GM23338 (cell line): ENCODE data around the gene AKTIP. TPM values are rescaled to one million over a fixed set of nuclear protein-coding genes. Genes with fewer than 3 reads are reported as not detected.

Source experiments
- ATAC-seq: fragments of 200-7000 bp; cut with Tn5 transposase; 3 replicates; pipeline ENCODE4 v1.9.1; 2020
- DNase-seq: peaks from one replicate; pipeline ENCODE4 v3.0.0-alpha.2; 2015; ENCODE audit warnings: low spot score
- H2AFZ ChIP-seq: fragments of 200-600 bp; sonication (generic); 2 replicates; pipeline ENCODE4 v1.8.0; 2016; ENCODE audit warnings: antibody characterized with exemption, mild to moderate bottlenecking, moderate library complexity
- H3F3A ChIP-seq: fragments of 200-600 bp; sonication (generic); replicated peaks from 2 replicates; pipeline ENCODE4 v1.8.0; 2017; ENCODE audit warnings: antibody characterized with exemption, mixed run types, low read depth
- H3K27ac ChIP-seq: fragments of 200-600 bp; sonication (generic); 2 replicates; pipeline ENCODE4 v1.6.1; 2016; ENCODE audit warnings: low read depth
- H3K27me3 ChIP-seq: fragments of 200-600 bp; sonication (generic); 2 replicates; pipeline ENCODE4 v1.8.0; 2016; ENCODE audit warnings: mild to moderate bottlenecking, mixed run types, moderate library complexity; ENCODE audit not compliant: insufficient read depth
- H3K36me3 ChIP-seq: fragments of 200-600 bp; sonication (generic); 2 replicates; pipeline ENCODE4 v1.8.0; 2016; ENCODE audit warnings: mild to moderate bottlenecking; ENCODE audit not compliant: insufficient read depth
- H3K4me1 ChIP-seq: fragments of 200-600 bp; sonication (generic); 2 replicates; pipeline ENCODE4 v1.8.0; 2016; ENCODE audit warnings: mild to moderate bottlenecking, moderate library complexity; ENCODE audit not compliant: insufficient read depth
- H3K4me2 ChIP-seq: fragments of 200-600 bp; sonication (generic); 2 replicates; pipeline ENCODE4 v1.7.1; 2017; ENCODE audit warnings: mixed run types
- H3K4me3 ChIP-seq: fragments of 200-600 bp; sonication (generic); 2 replicates; pipeline ENCODE4 v1.6.1; 2016; ENCODE audit warnings: mixed run types
- H3K79me2 ChIP-seq: fragments of 200-600 bp; sonication (generic); replicated peaks from 2 replicates; pipeline ENCODE4 v1.8.0; 2017; ENCODE audit warnings: mild to moderate bottlenecking; ENCODE audit not compliant: insufficient read depth
- H3K9me2 ChIP-seq: fragments of 200-600 bp; sonication (generic); 2 replicates; pipeline ENCODE4 v1.8.0; 2017; ENCODE audit not compliant: insufficient read depth
- H4K20me1 ChIP-seq: fragments of 200-600 bp; sonication (generic); replicated peaks from 2 replicates; pipeline ENCODE4 v1.8.0; 2017; ENCODE audit warnings: mild to moderate bottlenecking; ENCODE audit not compliant: insufficient read depth
- H3K27ac Mint-ChIP-seq: 2 replicates; pipeline ENCODE4 v1.8.0; 2020; ENCODE audit warnings: inconsistent platforms, mild to moderate bottlenecking, moderate library complexity, mixed read lengths
- H3K27me3 Mint-ChIP-seq: 3 replicates; pipeline ENCODE4 v1.8.0; 2022; ENCODE audit warnings: low read depth, mild to moderate bottlenecking, moderate library complexity, mixed read lengths, inconsistent platforms; ENCODE audit not compliant: insufficient read depth, poor library complexity
- H3K36me3 Mint-ChIP-seq: 3 replicates; pipeline ENCODE4 v1.8.0; 2021; ENCODE audit warnings: low read depth, mild to moderate bottlenecking, inconsistent platforms, moderate library complexity, mixed read lengths
- H3K4me1 Mint-ChIP-seq: 3 replicates; pipeline ENCODE4 v1.8.0; 2020; ENCODE audit warnings: mild to moderate bottlenecking, inconsistent platforms, mixed read lengths
- H3K4me3 Mint-ChIP-seq: 3 replicates; pipeline ENCODE4 v1.8.0; 2021; ENCODE audit warnings: moderate library complexity, mild to moderate bottlenecking, inconsistent platforms, mixed read lengths
- H3K9me3 Mint-ChIP-seq: 3 replicates; pipeline ENCODE4 v1.8.0; 2020; ENCODE audit warnings: moderate library complexity, mild to moderate bottlenecking, inconsistent platforms, mixed read lengths
- CREB1 ChIP-seq: fragments of 250-450 bp; sonication (Bioruptor Pico); IDR thresholded peaks from 2 replicates; pipeline ENCODE4 v1.5.0; 2020; ENCODE audit warnings: low read depth, mild to moderate bottlenecking, moderate library complexity
- CTCF ChIP-seq, 2 experiments: fragments of 200-600 bp in 1 of 2; sonication (generic) in 1 of 2; conservative IDR thresholded peaks; 2 replicates each; pipeline versions ENCODE4 v1.5.1 to v1.6.1; 2016 to 2017; ENCODE audit warnings: antibody characterized with exemption in 2 of 2, low read depth in 2 of 2, mild to moderate bottlenecking in 2 of 2, moderate library complexity in 1 of 2
- EZH2 ChIP-seq: fragments of 200-600 bp; sonication (generic); IDR thresholded peaks from one replicate; pipeline ENCODE4 v1.8.0; 2017; ENCODE audit warnings: antibody characterized with exemption, mild to moderate bottlenecking, low read depth; ENCODE audit not compliant: unreplicated experiment
- EZH2phosphoT487 ChIP-seq: fragments of 200-600 bp; sonication (generic); IDR thresholded peaks from one replicate; pipeline ENCODE4 v1.8.1; 2018; ENCODE audit warnings: antibody characterized with exemption; ENCODE audit not compliant: unreplicated experiment
- JUNB ChIP-seq: IDR thresholded peaks from one replicate; pipeline ENCODE4 v1.6.1; 2016; ENCODE audit warnings: antibody characterized with exemption; ENCODE audit not compliant: unreplicated experiment
- NANOG ChIP-seq: IDR thresholded peaks from 2 replicates; pipeline ENCODE4 v1.6.1; 2016; ENCODE audit warnings: antibody characterized with exemption, borderline replicate concordance
- POLR2AphosphoS5 ChIP-seq: IDR thresholded peaks from 2 replicates; pipeline ENCODE4 v1.6.1; 2016; ENCODE audit warnings: antibody characterized with exemption, low read depth
- REST ChIP-seq: IDR thresholded peaks from one replicate; pipeline ENCODE4 v1.6.1; 2018; ENCODE audit warnings: antibody characterized with exemption; ENCODE audit not compliant: unreplicated experiment
- STAT1 ChIP-seq: IDR thresholded peaks from one replicate; pipeline ENCODE4 v1.6.1; 2016; ENCODE audit warnings: antibody characterized with exemption; ENCODE audit not compliant: unreplicated experiment
- ZNF114 ChIP-seq: fragments of 250-450 bp; sonication (Bioruptor Pico); IDR thresholded peaks from 2 replicates; pipeline ENCODE4 v1.5.0; 2020; ENCODE audit warnings: mild to moderate bottlenecking, moderate library complexity
- ZNF331 ChIP-seq: fragments of 250-450 bp; sonication (Bioruptor Pico); IDR thresholded peaks from 2 replicates; pipeline ENCODE4 v1.5.0; 2020; ENCODE audit warnings: low read depth, mild to moderate bottlenecking, moderate library complexity
- polyA plus RNA-seq: library from polyadenylated mRNA; unstranded; fragments of >200 nt; fragmentation: Nextera tagmentation; extraction: Ambion mirVana; gene quantifications from 2 replicates; pipeline ENCODE4 v1.2.1, GENCODE V29; 2016
- total RNA-seq: library from RNA; depleted of rRNA; stranded (reverse); fragments of >200 nt; shearing (Covaris generic); gene quantifications from 2 replicates; pipeline ENCODE4 v1.2.3, GENCODE V29; 2014
- TF ChIP-seq, protein P1 (sequence below): IDR thresholded peaks from 2 replicates; pipeline ENCODE4 v1.6.1; 2016; ENCODE audit warnings: antibody characterized with exemption
- TF ChIP-seq, protein P2 (sequence below): fragments of 250-450 bp; sonication (Bioruptor Pico); IDR thresholded peaks from 2 replicates; pipeline ENCODE4 v1.5.0; 2020; ENCODE audit warnings: mild to moderate bottlenecking, moderate library complexity

AKTIP gene
- total and polyA plus RNA-seq, 2 experiments from 2014 or later, result 17.3 to 21.6 TPM

DNA sequence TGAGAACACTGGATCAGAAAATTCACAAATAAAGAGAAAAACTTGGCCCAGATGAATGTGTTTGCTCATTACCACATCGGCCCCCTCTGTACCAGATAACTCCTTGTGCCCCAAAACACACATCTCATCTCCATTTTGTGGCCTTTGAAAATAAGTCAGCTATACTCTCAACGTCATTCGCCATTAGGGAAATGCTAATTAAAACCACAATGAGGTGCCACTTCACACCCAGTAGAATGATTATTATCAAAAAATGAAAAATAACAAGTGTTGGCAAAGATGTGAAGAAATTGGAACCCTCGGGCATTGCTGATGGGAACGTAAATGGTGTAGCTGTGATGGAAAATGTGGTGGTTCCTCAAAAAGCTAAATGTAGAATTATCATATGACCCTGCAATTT lies 34.6 kb upstream of the AKTIP start:
- no peak for ATAC-seq
- Mint-ChIP-seq H3K9me3 (peaks cover 21% of the 10 kb centered on the region), H3K36me3 (peaks cover 4% of the 10 kb centered on the region), H3K4me1 (peaks cover 6% of the 10 kb centered on the region), H3K4me3 (no peak overlapping the region), H3K27me3 (no peaks in the 10 kb centered on the region), H3K27ac (no peak overlapping the region)
- no peak overlapping the region for H3K4me3 ChIP-seq
- no peaks in the 10 kb centered on the region; the same call in 1 of the 2 replicates for H3K4me1 ChIP-seq
- H3K27ac ChIP-seq, result no peak overlapping the region
- no peak for TF ChIP-seq ZNF114 (CRISPR knock-in tag)
- TF ChIP-seq, protein P1, sequence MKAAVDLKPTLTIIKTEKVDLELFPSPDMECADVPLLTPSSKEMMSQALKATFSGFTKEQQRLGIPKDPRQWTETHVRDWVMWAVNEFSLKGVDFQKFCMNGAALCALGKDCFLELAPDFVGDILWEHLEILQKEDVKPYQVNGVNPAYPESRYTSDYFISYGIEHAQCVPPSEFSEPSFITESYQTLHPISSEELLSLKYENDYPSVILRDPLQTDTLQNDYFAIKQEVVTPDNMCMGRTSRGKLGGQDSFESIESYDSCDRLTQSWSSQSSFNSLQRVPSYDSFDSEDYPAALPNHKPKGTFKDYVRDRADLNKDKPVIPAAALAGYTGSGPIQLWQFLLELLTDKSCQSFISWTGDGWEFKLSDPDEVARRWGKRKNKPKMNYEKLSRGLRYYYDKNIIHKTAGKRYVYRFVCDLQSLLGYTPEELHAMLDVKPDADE, result no peak
- TF ChIP-seq CTCF (conservative IDR thresholded peaks at IDR 0.05; ENCODE audit: low read depth in 2 of 2), result no peak
- TF ChIP-seq, protein P2, sequence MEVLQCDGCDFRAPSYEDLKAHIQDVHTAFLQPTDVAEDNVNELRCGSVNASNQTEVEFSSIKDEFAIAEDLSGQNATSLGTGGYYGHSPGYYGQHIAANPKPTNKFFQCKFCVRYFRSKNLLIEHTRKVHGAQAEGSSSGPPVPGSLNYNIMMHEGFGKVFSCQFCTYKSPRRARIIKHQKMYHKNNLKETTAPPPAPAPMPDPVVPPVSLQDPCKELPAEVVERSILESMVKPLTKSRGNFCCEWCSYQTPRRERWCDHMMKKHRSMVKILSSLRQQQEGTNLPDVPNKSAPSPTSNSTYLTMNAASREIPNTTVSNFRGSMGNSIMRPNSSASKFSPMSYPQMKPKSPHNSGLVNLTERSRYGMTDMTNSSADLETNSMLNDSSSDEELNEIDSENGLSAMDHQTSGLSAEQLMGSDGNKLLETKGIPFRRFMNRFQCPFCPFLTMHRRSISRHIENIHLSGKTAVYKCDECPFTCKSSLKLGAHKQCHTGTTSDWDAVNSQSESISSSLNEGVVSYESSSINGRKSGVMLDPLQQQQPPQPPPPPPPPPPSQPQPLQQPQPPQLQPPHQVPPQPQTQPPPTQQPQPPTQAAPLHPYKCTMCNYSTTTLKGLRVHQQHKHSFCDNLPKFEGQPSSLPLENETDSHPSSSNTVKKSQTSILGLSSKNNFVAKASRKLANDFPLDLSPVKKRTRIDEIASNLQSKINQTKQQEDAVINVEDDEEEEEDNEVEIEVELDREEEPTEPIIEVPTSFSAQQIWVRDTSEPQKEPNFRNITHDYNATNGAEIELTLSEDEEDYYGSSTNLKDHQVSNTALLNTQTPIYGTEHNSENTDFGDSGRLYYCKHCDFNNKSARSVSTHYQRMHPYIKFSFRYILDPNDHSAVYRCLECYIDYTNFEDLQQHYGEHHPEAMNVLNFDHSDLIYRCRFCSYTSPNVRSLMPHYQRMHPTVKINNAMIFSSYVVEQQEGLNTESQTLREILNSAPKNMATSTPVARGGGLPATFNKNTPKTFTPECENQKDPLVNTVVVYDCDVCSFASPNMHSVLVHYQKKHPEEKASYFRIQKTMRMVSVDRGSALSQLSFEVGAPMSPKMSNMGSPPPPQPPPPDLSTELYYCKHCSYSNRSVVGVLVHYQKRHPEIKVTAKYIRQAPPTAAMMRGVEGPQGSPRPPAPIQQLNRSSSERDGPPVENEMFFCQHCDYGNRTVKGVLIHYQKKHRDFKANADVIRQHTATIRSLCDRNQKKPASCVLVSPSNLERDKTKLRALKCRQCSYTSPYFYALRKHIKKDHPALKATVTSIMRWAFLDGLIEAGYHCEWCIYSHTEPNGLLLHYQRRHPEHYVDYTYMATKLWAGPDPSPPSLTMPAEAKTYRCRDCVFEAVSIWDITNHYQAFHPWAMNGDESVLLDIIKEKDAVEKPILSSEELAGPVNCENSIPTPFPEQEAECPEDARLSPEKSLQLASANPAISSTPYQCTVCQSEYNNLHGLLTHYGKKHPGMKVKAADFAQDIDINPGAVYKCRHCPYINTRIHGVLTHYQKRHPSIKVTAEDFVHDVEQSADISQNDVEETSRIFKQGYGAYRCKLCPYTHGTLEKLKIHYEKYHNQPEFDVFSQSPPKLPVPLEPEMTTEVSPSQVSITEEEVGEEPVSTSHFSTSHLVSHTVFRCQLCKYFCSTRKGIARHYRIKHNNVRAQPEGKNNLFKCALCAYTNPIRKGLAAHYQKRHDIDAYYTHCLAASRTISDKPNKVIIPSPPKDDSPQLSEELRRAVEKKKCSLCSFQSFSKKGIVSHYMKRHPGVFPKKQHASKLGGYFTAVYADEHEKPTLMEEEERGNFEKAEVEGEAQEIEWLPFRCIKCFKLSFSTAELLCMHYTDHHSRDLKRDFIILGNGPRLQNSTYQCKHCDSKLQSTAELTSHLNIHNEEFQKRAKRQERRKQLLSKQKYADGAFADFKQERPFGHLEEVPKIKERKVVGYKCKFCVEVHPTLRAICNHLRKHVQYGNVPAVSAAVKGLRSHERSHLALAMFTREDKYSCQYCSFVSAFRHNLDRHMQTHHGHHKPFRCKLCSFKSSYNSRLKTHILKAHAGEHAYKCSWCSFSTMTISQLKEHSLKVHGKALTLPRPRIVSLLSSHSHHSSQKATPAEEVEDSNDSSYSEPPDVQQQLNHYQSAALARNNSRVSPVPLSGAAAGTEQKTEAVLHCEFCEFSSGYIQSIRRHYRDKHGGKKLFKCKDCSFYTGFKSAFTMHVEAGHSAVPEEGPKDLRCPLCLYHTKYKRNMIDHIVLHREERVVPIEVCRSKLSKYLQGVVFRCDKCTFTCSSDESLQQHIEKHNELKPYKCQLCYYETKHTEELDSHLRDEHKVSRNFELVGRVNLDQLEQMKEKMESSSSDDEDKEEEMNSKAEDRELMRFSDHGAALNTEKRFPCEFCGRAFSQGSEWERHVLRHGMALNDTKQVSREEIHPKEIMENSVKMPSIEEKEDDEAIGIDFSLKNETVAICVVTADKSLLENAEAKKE, result no peak
- no peak for TF ChIP-seq NANOG
- no peak for TF ChIP-seq JUNB
- no peak for TF ChIP-seq POLR2AphosphoS5
- TF ChIP-seq EZH2phosphoT487, result no peak
- TF ChIP-seq EZH2, result no peak
- no peak for TF ChIP-seq CREB1 (CRISPR knock-in tag)
- no peak for TF ChIP-seq REST
- no peak for TF ChIP-seq STAT1
- no peak for TF ChIP-seq ZNF331 (CRISPR knock-in tag)
- DNase-seq, result no peak
- no peak overlapping the region for H2AFZ ChIP-seq
- H3K27me3 ChIP-seq, result no peaks in the 10 kb centered on the region
- H3K4me2 ChIP-seq, result no peak overlapping the region
- H3K9me2 ChIP-seq, result no peaks in the 10 kb centered on the region
- H3K79me2 ChIP-seq, result no peaks in the 10 kb centered on the region
- H3F3A ChIP-seq, result no peaks in the 10 kb centered on the region
- no peaks in the 10 kb centered on the region; the same call in 1 of the 2 replicates for H3K36me3 ChIP-seq
- no peaks in the 10 kb centered on the region for H4K20me1 ChIP-seq
